ENCODE data around the gene SAMD4A. TPM values are rescaled to one million over a fixed set of nuclear protein-coding genes. Genes with fewer than 3 reads are reported as not detected.
A peak's percentile ranks its signal among the peaks of the same experiment; 100 is the strongest.

SAMD4A gene
- total RNA-seq, 4 donors from 2014 or later, result 2.9 to 19.5 (median 3.9) TPM

- no peaks in the 10 kb centered on the region for H3K9me3 ChIP-seq
- H3K27me3 ChIP-seq, result no peaks in the 10 kb centered on the region
- H3K4me3 ChIP-seq, result no peak overlapping the region
- H3K4me1 ChIP-seq, result peaks cover 0 to 24% (median 2%) of the 10 kb centered on the region in 3 donors
- no peaks in the 10 kb centered on the region for H3K36me3 ChIP-seq
- DNase-seq, result no peak
- 30 to 43% methylated on average over 4 to 5 of the region's 5 CpGs for WGBS, 2 donors
- peak overlapping the region in 1 of 4 donors; percentile 7 for H3K27ac ChIP-seq
- TF ChIP-seq POLR2A (IDR thresholded peaks at IDR 0.05) (no peak), CTCF (IDR thresholded peaks at IDR 0.05) (peak; percentile 66 to 88 (median 74))
- intact Hi-C loops (cut with DNase I), result loop anchor here (5.0 kb wide), 1 partner anchor 124 kb away; the partner anchor contains the start of gene SAMD4A
Measured at GRCh38 chr14:54691525-54692283, 124.8 kb downstream of the SAMD4A start.

- H3K27me3 ChIP-seq, result no peaks in the 10 kb centered on the region
- intact Hi-C loops (cut with DNase I), result loop anchor here (5.0 kb wide), 1 partner anchor 125 kb away; the partner anchor contains the start of gene SAMD4A
- no peak overlapping the region for H3K4me3 ChIP-seq
- H3K4me1 ChIP-seq, result peaks cover 0 to 18% (median 3%) of the 10 kb centered on the region in 3 donors
- TF ChIP-seq POLR2A (IDR thresholded peaks at IDR 0.05), result no peak
- no peak for TF ChIP-seq CTCF (IDR thresholded peaks at IDR 0.05)
- DNase-seq, result no peak
- no peaks in the 10 kb centered on the region for H3K36me3 ChIP-seq
- whole genome bisulfite sequencing, 2 donors, result 73 to 81% methylated on average over 6 of the region's 6 CpGs
- no peak overlapping the region for H3K27ac ChIP-seq
- H3K9me3 ChIP-seq, result no peaks in the 10 kb centered on the region
Measured at GRCh38 chr14:54692284-54692772, 125.4 kb downstream of the SAMD4A start.

GRCh38 chr14:54693761-54694160, 126.8 kb downstream of the SAMD4A start:
- Histone ChIP-seq H3K9me3 (no peaks in the 10 kb centered on the region), H3K4me3 (no peak overlapping the region), H3K36me3 (no peaks in the 10 kb centered on the region), H3K4me1 (peaks cover 0 to 19% (median 4%) of the 10 kb centered on the region in 3 donors), H3K27ac (no peak overlapping the region), H3K27me3 (no peaks in the 10 kb centered on the region)
- 93 to 99% methylated on average over 4 of the region's 4 CpGs for WGBS, 2 donors
- TF ChIP-seq POLR2A (IDR thresholded peaks at IDR 0.05), result no peak
- TF ChIP-seq CTCF (IDR thresholded peaks at IDR 0.05), result no peak
- intact Hi-C loops (cut with DNase I), result loop anchor here (5.0 kb wide), 1 partner anchor 126 kb away; the partner anchor contains the start of gene SAMD4A
- DNase-seq, result no peak

- 60% methylated on average over 1 of the region's 1 CpG; no CpG with 5 or more reads in 1 of the 2 donors for WGBS, 2 donors
- no peaks in the 10 kb centered on the region for H3K27me3 ChIP-seq
- intact Hi-C loops (cut with DNase I), result no loop called here
- no peak overlapping the region for H3K4me3 ChIP-seq
- no peaks in the 10 kb centered on the region for H3K36me3 ChIP-seq
- H3K9me3 ChIP-seq, result no peaks in the 10 kb centered on the region
- TF ChIP-seq POLR2A (IDR thresholded peaks at IDR 0.05), result no peak
- TF ChIP-seq CTCF (IDR thresholded peaks at IDR 0.05), result no peak
- no peak overlapping the region for H3K27ac ChIP-seq
- peaks cover 0 to 23% (median 4%) of the 10 kb centered on the region in 3 donors for H3K4me1 ChIP-seq
- no peak for DNase-seq
Measured at GRCh38 chr14:54695196-54695595, 128.3 kb downstream of the SAMD4A start.

- TF ChIP-seq POLR2A (IDR thresholded peaks at IDR 0.05) (no peak), CTCF (IDR thresholded peaks at IDR 0.05) (no peak)
- intact Hi-C loops (cut with DNase I), result no loop called here
- DNase-seq, result no peak
- no peaks in the 10 kb centered on the region for H3K36me3 ChIP-seq
- WGBS, 2 donors, result 31 to 50% methylated on average over 4 to 5 of the region's 5 CpGs
- H3K27ac ChIP-seq, result peak overlapping the region in 1 of 4 donors; percentile 41
- peaks cover 0 to 11% (median 4%) of the 10 kb centered on the region in 3 donors for H3K4me1 ChIP-seq
- peaks cover 0 to 3% (median 0%) of the 10 kb centered on the region in 4 donors for H3K27me3 ChIP-seq
- no peak overlapping the region for H3K4me3 ChIP-seq
- H3K9me3 ChIP-seq, result no peaks in the 10 kb centered on the region
Measured at GRCh38 chr14:54697001-54697400, 130.1 kb downstream of the SAMD4A start.

Data from esophagus squamous epithelium (tissue), 5 donors.